Type B pancreatic cell (in vitro differentiated cells): ENCODE results near the gene C6orf118. TPM values are rescaled to one million over a fixed set of nuclear protein-coding genes. Genes with fewer than 3 reads are reported as not detected.

ENCODE experiments used
- DNase-seq: peaks from one replicate; pipeline ENCODE4 v3.0.0; 2021; ENCODE audit warnings: mixed read lengths; ENCODE audit not compliant: unreplicated experiment; ENCODE audit errors: extremely low spot score
- H3K27ac Mint-ChIP-seq: 2 replicates; pipeline ENCODE4 v1.8.0; 2021; ENCODE audit warnings: mild to moderate bottlenecking, mixed read lengths
- H3K27me3 Mint-ChIP-seq: 2 replicates; pipeline ENCODE4 v1.8.0; 2021; ENCODE audit warnings: mixed read lengths
- H3K36me3 Mint-ChIP-seq: 2 replicates; pipeline ENCODE4 v1.8.0; 2021; ENCODE audit warnings: mixed read lengths
- H3K4me1 Mint-ChIP-seq: one replicate; pipeline ENCODE4 v1.8.0; 2021; ENCODE audit warnings: mixed read lengths; ENCODE audit not compliant: unreplicated experiment
- H3K4me3 Mint-ChIP-seq: 2 replicates; pipeline ENCODE4 v1.8.0; 2021; ENCODE audit warnings: mild to moderate bottlenecking, mixed read lengths
- H3K9me3 Mint-ChIP-seq: 2 replicates; pipeline ENCODE4 v1.8.0; 2021; ENCODE audit warnings: mixed read lengths
- total RNA-seq: library from RNA; stranded (reverse); gene quantifications from 2 replicates; pipeline ENCODE4 v1.2.1, GENCODE V29; 2021; ENCODE audit warnings: low replicate concordance
- TF ChIP-seq, protein P1 (sequence below): fragments of 200-600 bp; sonication (generic); conservative IDR thresholded peaks from 2 replicates; pipeline ENCODE4 v1.5.0; 2021; ENCODE audit warnings: antibody characterized with exemption, mild to moderate bottlenecking

Gene C6orf118
- total RNA-seq, 1 donor from 2014 or later = 6.1 TPM

DNA sequence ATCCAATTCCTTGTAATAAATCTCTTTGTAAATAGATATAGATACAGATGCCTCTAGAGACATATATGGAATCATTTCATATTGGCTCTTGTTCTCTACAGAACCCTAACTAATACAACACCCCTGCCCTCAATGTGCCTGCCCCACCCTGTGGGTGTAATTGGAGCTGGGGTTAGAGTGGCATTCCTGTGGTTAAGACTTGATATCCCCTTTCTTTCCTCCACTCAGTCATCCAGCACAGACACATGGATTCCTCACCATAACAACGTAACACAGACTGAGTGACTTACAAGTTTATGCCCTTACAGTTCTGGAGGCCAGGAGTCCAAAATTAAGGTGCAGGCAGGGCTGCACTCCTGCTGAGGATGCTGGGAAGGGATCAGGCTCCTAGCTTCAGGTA, 42.8 kb downstream of the C6orf118 start:
- Mint-ChIP-seq H3K4me1 (no peaks in the 10 kb centered on the region), H3K4me3 (no peak overlapping the region), H3K36me3 (no peaks in the 10 kb centered on the region), H3K27ac (no peak overlapping the region), H3K27me3 (no peaks in the 10 kb centered on the region), H3K9me3 (no peaks in the 10 kb centered on the region)
- TF ChIP-seq, protein P1, sequence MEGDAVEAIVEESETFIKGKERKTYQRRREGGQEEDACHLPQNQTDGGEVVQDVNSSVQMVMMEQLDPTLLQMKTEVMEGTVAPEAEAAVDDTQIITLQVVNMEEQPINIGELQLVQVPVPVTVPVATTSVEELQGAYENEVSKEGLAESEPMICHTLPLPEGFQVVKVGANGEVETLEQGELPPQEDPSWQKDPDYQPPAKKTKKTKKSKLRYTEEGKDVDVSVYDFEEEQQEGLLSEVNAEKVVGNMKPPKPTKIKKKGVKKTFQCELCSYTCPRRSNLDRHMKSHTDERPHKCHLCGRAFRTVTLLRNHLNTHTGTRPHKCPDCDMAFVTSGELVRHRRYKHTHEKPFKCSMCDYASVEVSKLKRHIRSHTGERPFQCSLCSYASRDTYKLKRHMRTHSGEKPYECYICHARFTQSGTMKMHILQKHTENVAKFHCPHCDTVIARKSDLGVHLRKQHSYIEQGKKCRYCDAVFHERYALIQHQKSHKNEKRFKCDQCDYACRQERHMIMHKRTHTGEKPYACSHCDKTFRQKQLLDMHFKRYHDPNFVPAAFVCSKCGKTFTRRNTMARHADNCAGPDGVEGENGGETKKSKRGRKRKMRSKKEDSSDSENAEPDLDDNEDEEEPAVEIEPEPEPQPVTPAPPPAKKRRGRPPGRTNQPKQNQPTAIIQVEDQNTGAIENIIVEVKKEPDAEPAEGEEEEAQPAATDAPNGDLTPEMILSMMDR = no peak
- DNase-seq = no peak

DNA sequence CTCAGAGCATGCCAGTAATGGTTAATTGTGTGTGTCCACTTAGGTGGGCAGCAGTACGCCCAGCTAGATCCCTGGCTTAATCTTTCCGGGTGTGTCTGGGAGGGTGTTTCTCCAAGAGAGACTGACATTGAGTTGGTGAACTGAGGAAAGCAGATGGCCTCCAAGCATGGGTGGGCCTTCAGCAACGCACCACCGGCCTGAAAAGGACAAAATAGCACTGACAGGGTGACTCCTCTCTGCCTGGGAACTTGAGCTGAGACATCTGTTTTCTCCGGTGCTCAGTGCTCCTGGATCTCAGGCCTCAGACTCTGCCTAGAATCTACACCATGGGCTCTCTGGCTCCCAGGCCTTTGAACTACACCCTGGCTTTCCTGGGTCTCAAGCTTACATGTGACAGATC, 43.2 kb downstream of the C6orf118 start:
- Mint-ChIP-seq H3K4me1 (no peaks in the 10 kb centered on the region), H3K27me3 (no peaks in the 10 kb centered on the region), H3K9me3 (no peaks in the 10 kb centered on the region), H3K36me3 (no peaks in the 10 kb centered on the region), H3K27ac (no peak overlapping the region), H3K4me3 (no peak overlapping the region)
- no peak for DNase-seq
- TF ChIP-seq, protein P1 = no peak

DNA sequence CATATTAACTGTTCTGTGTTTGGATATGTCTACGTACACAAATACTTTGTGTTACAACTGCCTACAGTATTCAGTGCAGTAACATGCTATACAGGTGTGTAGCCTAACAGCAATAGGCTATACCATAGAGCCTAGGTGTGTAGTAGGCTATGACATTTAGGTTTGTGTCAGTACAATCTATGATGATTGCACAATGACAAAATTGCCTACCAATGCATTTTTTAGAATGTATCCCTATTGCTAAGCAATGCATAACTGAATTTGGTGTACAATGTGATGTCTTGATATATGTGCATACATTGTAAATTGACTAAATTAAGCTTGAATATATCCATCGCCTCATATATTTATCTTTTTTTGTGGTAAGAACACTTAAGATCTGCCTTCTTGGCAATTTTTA, 48.9 kb downstream of the C6orf118 start:
- Mint-ChIP-seq H3K9me3 (peaks cover 12% of the 10 kb centered on the region), H3K27ac (no peak overlapping the region), H3K4me1 (no peaks in the 10 kb centered on the region), H3K36me3 (no peaks in the 10 kb centered on the region), H3K4me3 (no peak overlapping the region), H3K27me3 (no peaks in the 10 kb centered on the region)
- TF ChIP-seq, protein P1 = no peak
- no peak for DNase-seq

DNA sequence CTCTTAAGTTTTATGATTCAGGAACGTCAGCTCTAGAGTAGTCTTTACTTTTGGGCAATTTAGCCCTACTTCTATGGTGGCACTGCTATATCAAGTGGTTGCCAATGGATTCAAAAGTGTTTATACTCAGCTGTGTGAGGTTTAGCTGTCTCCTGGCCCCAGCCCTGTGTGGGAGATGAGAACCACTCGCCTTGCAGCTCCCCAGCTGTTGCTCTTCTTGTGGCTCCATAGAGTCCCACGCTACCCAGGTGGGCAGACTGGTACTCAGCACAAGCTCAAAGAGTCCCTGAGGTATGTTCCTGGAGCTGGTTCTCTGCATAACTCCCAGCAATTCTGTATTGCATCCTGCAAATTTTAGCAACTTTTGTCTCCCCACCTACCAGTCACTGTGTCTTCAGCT, 59.6 kb downstream of the C6orf118 start:
- Mint-ChIP-seq H3K27ac (no peak overlapping the region), H3K36me3 (no peaks in the 10 kb centered on the region)
- TF ChIP-seq, protein P1 = no peak

DNA sequence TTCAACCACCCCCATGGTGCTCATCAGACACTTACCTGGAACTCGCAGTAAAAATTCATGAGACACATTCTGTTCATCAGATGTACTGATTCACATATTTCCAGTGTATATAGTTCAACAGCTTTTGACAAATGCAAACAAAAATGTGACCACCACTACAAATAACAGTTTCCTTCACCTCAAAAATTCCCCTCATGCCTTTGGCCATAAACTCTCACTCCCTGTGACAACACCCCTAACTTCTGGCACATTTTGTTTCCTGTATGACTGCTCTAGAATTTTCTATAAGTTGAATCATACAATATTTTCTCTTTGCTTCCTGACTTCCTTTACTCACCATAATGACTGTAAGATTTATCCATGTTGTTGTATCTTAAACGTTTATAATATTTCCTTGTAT, 63.7 kb downstream of the C6orf118 start:
- no peaks in the 10 kb centered on the region for H3K9me3 Mint-ChIP-seq
- H3K27ac Mint-ChIP-seq = no peak overlapping the region
- TF ChIP-seq, protein P1 = peak; percentile 4

More for the DNA sequence above, 59.6 kb downstream of the C6orf118 start:
- Mint-ChIP-seq H3K4me1 (peaks cover 4% of the 10 kb centered on the region), H3K9me3 (no peaks in the 10 kb centered on the region), H3K27me3 (no peaks in the 10 kb centered on the region), H3K4me3 (no peak overlapping the region)
- no peak for DNase-seq

DNA sequence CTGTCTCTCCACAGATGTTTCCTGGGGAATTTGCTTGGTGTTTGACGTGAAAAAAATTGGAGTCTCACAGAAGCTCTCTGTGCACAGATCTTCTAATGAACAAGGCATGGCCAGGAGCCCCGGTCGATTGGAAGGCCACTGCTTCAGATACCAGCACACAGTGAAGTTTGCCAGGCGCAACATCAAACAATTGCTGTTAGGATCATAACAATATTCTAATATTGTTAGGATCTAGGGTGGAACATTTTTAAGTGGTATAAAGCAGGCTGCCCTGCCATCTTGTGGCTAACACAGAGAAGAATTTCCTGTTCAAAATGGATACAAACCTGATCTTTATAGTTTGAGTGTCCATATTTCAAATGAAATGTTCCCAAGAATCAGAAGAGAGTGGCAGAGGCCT, 64.1 kb downstream of the C6orf118 start:
- Mint-ChIP-seq H3K36me3 (no peaks in the 10 kb centered on the region), H3K4me1 (peaks cover 4% of the 10 kb centered on the region), H3K27me3 (no peaks in the 10 kb centered on the region), H3K4me3 (no peak overlapping the region), H3K9me3 (no peaks in the 10 kb centered on the region), H3K27ac (no peak overlapping the region)
- no peak for DNase-seq
- TF ChIP-seq, protein P1 = peak; percentile 79

More for the DNA sequence above, 63.7 kb downstream of the C6orf118 start:
- H3K4me3 Mint-ChIP-seq = no peak overlapping the region
- no peaks in the 10 kb centered on the region for H3K27me3 Mint-ChIP-seq
- H3K36me3 Mint-ChIP-seq = no peaks in the 10 kb centered on the region
- DNase-seq = no peak
- H3K4me1 Mint-ChIP-seq = peaks cover 4% of the 10 kb centered on the region
